Activated T-helper 9 cell treated with anti-CD3 and anti-CD28 coated beads, Interleukin-2, amount 50 U/mL, for 16 hours (primary cell): ENCODE data around the gene FILIP1L.

Source experiments
- DNase-seq: peaks from one replicate; pipeline ENCODE4 v3.0.0-alpha.2; 2020; ENCODE audit warnings: low read depth

FILIP1L gene

GRCh38 chr3:99923873-99924272, 190.4 kb downstream of the FILIP1L start:
- no peak for DNase-seq

- DNase-seq, result no peak
Observed at GRCh38 chr3:99921986-99922385, 192.3 kb downstream of the FILIP1L start.

GRCh38 chr3:99921377-99921695, 193.0 kb downstream of the FILIP1L start:
- no peak for DNase-seq

DNA sequence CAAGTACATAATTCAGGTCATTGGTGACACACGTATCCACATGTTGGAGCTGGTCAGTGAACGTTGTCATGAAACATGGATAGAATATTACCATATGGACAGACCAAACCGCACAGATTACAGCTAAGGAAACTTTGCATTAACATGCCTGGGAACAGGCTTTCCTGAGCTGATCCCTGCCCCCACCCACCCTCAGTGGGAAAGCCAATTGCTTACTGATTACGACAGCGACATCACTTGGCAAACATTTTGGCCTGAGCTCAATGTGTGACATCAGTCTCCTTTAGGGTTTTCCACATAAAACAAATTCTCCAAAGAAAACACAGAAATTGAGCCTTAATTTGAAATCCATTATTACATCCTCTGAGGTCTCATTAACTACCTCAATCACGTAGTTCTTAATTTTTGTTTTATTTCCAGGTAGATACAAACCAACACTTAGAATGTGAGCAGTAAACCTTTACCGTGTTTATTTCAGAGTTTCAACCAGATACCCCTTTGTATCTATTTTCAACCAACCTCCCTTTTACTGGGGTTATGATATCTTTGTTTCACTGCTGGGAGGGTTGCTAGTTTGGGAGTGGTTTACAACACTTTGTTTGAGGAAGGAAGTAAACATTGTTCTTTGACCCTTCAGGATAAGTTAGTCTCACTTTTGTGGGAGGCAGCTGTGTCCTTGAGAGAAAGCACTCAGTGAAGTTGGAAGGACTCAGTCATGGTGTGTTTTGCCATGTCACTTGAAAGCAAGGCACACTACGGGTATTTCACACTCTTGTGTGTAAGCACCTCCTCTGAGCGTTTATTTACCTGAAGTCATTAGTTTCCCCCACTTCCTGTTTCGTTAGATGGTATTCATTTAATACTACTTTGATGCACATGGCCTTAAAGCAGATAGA, 193.6 kb downstream of the FILIP1L start:
- no peak for DNase-seq

DNA sequence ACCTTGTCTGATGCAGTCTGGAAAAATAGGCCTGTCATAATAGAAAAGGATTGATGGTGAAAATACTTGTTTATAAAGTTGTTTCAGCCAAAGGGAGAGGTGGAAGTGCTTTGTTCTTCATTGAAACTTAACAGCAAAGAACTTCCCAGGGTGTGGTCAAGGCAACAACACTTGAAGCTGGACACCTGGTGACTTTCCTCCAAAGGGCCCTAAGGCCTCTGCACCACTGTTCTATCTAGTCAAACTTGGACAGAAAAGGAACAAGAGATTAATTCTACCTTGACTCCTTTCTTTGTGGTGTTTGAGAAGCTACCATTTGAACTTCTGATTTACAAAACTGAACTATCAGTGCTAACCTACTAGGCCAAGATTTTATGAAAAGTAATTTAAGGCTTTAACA, 194.6 kb downstream of the FILIP1L start:
- DNase-seq, result no peak

- DNase-seq, result no peak
Observed at GRCh38 chr3:99918715-99919114, 195.6 kb downstream of the FILIP1L start.

- no peak for DNase-seq
Observed at GRCh38 chr3:99915906-99916432, 198.3 kb downstream of the FILIP1L start.

DNA sequence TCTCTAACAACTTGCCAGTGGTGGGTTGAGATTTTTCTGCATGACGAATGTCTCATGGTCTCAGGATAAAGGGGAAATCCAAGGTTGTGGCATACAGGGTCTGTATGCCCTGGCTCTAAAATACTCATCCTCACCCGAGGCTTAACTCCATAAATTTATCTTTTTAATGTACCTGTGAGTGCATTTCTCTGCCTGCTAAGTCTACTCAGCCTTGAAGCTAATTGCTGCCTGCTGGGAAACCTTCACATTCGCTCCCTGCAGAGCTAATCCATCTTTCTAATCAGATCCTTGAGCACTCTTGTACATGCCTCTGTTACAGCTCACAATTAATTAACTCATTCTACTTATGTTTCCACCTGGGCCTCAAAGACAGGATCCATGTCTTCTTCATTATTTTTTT, 202.9 kb downstream of the FILIP1L start:
- DNase-seq, result no peak

GRCh38 chr3:99910752-99911290, 203.5 kb downstream of the FILIP1L start:
- DNase-seq, result no peak

DNA sequence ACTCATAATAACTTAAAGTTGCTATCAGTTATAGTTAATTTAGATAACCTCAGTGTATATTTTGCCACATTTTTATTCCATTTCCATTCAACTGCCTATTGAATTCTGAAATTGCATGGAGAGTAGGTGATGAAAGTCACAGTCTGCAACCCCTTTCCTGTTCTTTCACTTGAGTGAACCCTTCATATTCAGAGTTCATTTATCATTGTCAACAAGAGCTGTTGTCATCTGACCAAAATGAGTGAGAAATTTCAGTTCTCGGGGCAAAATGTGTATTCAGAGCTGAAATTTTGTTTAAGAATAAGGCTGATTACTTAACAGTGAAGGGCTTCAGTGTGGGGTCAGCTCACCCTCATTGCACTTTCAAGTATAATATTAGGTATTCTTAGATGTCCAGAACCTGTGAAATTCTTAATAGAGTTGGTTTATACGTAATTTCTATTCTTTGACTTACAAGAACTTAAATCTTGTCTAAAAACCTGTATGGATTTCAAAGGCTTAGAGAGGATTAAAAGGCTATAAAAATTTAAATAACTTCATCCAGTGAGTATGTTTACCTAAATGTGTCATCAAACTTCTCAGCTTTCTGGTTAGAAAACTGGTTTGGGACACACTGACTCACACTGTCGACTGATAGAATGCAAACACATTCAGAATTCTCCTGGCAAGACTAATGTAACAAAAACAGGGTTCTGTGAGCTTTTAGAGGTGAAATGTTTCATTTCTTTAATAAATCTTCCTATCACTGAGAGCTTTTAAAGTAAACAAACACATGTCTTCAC, 204.4 kb downstream of the FILIP1L start:
- no peak for DNase-seq

DNA sequence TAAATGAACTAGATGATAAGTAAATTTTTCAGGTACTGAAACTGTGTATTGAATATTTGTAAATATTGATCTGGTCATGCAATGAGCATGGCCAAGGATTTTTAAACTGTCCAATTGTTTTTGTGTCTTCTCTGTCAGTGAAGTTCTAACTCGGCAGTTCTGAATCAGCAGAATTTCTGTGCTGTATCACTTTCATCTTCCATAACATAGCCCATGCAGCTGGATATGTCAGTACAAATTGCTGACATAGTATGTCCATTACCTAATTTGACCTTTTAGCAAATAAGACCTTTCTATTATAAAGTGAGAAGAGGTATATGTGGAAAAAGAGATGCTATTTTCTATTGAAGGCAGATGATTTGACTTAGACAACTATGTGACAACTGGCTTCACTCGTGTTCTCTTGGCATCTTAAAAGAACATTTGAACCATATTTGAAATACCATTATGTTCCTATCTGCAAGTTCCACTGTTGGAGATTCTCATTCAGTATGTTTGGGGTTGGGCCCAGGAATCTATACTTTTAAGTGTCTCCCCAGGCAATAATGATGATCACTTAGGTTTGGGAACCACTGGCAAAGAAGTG, 206.2 kb downstream of the FILIP1L start:
- no peak for DNase-seq

DNA sequence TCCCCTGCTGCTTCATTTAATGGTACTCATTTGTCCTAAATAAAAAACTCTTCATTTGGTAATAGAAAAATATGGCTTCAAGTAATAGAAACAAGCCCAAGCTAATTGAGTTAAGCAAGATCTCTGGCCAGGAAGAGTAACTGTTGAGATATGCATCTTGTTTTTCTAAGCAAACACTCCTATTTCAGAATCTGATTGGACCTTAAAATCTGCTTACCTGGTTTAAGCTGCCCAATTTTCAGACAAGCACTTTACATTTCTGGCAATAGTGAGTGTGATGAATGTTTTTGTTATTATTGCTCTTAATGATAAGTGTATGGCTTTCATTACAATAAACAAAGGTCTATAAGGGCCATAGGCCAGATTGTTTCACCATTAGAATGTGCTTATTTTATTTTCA, 210.4 kb downstream of the FILIP1L start:
- DNase-seq, result no peak

DNA sequence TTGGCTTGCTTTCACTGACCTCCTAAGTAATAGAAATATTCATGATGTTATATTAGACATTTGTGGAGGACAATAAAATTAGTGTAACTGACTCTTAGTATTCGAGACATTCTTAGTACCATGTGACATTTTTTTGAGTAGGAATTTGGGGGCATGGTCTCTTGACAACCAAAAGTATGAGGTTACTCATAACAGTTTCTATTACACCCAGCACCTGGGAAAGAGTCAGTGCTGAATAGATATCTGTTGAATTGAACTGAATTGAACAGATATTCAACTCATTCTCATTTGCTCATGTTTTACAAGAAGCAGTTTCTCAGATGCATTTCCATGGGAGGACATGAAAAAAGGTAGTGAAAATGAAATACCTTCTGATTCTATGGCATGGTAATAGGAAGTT, 212.2 kb downstream of the FILIP1L start:
- no peak for DNase-seq

DNA sequence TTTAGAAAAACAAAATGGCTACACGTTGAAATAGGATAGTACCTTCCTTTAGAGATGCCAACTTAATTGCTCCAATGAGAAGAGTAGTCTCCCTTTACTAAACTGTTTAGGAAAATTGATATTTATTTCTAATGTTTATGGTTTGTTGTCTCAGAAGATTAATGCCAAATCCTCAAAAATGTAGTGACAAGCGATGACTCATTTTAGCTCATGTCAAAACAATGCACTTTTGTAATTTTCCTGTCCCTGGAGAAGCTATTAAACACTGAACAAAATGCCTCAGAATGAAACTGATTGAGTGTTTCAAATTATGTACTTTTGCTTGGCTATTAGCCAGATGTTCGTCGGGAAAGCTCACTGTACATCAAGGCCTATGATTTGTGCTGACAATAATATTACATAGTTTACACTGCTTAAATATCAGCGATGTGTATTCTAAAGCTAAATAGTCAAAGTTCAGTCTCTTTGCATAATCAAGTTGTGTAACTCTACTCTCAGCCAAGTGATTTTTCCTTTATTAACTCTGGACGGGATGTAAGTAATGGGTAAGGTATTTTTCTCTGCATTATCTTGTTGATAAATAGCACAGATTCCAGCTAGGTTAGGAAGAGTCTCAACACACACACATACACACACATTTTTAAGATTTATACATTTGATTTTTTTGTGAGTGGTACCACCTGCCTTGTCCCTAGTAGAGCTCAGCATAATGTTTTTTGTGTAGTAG, 212.9 kb downstream of the FILIP1L start:
- DNase-seq, result no peak

DNA sequence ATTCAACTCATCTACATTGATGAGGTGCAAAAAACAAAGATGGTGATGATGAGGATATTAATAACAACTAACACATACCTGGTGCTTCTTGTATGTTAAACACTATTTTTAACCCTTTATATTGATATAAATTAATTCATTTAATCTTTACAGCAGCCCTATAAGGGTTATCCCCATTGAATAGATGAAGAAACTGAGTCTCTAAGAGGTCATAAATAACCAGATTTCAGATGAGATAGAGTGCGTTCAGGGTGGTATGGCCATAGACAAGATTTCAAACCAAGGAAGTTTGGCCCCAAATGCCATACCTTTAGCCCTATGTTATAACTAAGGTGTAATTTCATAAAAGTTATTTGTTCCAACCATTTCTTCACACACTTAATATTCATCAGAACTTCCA, 214.1 kb downstream of the FILIP1L start:
- no peak for DNase-seq

GRCh38 chr3:99899603-99900002, 214.7 kb downstream of the FILIP1L start:
- no peak for DNase-seq

DNA sequence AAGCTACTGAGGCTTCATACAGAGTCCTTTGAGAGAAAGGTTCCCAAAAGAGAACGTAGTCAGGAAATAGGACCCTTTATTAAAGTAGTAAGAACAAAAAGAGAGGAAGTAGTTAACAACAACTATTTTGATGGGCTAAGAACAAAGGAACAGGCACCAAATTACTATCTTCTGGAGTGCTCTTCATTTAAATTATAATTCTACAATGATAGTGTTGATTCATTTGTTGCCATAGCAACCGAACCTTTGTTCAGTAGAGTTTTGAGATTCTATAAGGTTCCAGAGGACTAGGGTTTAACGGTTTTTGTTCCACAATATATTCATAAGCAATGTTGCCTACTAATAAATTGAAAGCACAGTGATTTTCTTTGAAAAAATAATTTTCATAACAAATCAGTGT, 217.8 kb downstream of the FILIP1L start:
- no peak for DNase-seq

- DNase-seq, result no peak
Observed at GRCh38 chr3:99895703-99896441, 218.4 kb downstream of the FILIP1L start.

DNA sequence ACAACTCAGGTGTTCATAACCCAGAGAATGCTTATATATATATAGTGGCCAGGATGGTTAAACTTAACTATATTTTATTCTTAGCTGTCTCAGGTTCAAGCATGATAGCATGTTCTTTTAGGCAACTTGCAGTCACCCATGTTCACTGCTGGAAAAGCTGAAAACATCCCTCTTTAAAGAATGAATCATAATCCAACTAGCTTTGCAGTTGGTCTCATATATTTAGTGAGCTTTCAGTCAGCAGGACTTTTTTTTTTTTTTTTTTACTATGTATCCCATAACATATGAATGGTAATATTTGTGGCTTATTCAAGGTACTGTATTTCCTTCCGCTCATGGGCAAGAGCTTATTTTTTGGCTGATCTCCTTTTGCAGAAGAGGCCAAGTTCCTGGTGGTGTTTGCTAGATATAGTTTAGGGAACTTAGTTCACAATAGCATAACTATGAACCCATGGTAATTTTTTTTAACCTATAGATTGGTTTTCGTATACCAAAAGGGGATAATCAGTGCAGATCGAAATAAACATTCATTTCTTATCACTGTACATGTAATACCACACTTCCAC, 219.1 kb downstream of the FILIP1L start:
- DNase-seq, result no peak

DNA sequence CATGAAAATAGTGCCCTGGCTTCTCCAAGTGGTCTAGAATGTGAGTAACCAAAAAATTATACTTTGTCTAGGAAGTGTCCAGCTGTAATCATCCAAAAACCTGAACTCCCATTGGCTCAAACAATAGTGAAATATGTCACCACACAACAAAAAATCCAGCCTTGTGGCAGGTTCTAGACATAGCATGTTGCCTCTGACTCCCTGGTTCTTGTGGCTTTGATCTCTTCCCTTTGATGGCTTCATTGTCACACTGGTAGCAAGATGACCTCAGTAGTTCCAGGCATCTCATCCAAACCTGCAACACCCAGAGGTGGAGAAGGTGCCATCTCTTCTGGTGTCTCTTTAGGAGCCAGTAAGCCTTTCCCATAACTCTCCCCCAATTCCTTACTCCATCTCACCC, 222.0 kb downstream of the FILIP1L start:
- no peak for DNase-seq
